AG04450 (cell line): Measurements from ENCODE around the gene STIP1. TPM values are rescaled to one million over a fixed set of nuclear protein-coding genes. Genes with fewer than 3 reads are reported as not detected.

Experiments used
- CTCF ChIA-PET: fragments of 300-600, 350-600 bp; formaldehyde crosslinking; extraction: SDS; loops from one replicate; lab custom pipeline; 2022; ENCODE audit warnings: antibody characterized with exemption, inconsistent platforms; lab: Charles Lee
- POLR2A ChIA-PET: fragments of 350-600 bp; formaldehyde crosslinking; extraction: SDS; loops from one replicate; lab custom pipeline; 2021; ENCODE audit warnings: antibody characterized with exemption, inconsistent platforms; lab: Yijun Ruan, JAX
- DNase-seq: peaks from one replicate; pipeline ENCODE4 v3.0.0-alpha.2; 2011; ENCODE audit warnings: low read depth, low spot score
- H3K27ac ChIP-seq: one replicate; pipeline ENCODE4 v1.5.1; 2012; ENCODE audit warnings: low read depth, low read length, control low read depth
- H3K27me3 ChIP-seq: one replicate; pipeline ENCODE4 v1.6.0; 2012; ENCODE audit warnings: low read length; ENCODE audit not compliant: control insufficient read depth, insufficient read depth
- H3K4me3 ChIP-seq: 2 replicates; pipeline ENCODE4 v1.5.1; 2011; ENCODE audit warnings: mild to moderate bottlenecking, low read depth, low read length, control low read depth
- H3K9me3 ChIP-seq: 2 replicates; pipeline ENCODE4 v1.5.1; 2012; ENCODE audit warnings: low read length; ENCODE audit not compliant: control insufficient read depth, insufficient read depth
- CTCF ChIP-seq: IDR thresholded peaks from 2 replicates; pipeline ENCODE4 v1.5.1; 2011; ENCODE audit warnings: low read depth, low read length, control low read depth, inconsistent platforms
- polyA plus RNA-seq: library from polyadenylated mRNA; depleted of rRNA; stranded (reverse); fragments of >200 nt; gene quantifications from 2 replicates; pipeline ENCODE4 v1.2.3, GENCODE V29; 2011

The STIP1 gene
- polyA plus RNA-seq, 1 experiment = 171 TPM

DNA sequence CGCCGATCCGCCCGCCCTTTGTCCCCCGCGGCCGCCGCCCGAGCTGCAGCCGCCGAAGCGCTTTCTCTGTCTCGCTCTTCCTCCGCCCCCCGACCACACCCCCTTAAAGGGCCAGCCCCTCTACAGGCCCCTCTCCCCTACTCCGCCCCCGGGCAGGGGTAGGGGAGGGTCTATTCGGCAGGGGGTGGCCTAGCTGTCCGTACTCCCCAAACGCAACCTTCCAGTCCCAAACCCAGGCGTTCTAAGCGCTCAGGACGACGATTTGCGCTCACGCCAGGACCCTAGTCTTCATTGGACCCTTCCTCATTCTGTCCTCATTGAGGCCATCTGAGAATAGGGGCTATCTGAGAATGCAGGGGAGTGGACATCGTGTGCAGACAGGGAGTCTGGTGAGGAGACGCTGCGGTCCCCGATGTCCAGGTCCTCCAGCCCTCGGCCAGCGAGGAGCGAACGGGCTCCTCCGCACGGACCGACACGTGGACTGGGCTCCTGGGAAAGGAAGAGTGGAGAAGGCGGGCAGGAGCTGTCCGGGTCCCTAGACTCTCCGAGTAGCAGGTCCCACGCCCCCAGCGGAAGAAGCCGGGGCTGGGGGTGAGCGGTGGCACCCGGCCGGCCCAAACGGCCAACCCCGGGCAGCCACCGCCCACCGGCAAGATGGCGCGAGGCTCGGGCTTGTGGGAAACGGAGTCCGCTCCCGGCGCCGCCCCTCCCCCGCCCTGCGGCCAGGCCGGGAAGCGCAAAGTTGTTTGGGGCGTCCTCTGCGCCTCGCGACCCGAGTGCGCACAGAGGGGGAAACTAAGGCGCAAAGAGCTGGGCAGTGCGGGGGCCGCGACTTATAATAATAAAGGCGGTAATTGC, 61.1 kb downstream of the STIP1 start, which contains the start of gene PPP1R14B:
Gene PPP1R14B (minus strand): TSS at position 73 of the 858 bp plus-strand sequence. CDS start 270 bp downstream, outside the sequence.
- CTCF ChIA-PET = interaction anchor here (0.6 to 1.3 kb wide), 2 partner anchors 38 to 54 kb away, joined by 3 to 8 read pairs; partner anchors contain the start of gene CATSPERZ
- peak within 1 kb of the TSS; percentile 98 for H3K4me3 ChIP-seq
- POLR2A ChIA-PET = interaction anchor here (1.1 to 1.6 kb wide), 3 partner anchors 15 to 24 kb away, joined by 3 to 4 read pairs (median 3); no protein-coding TSS in a partner anchor
- peak; percentile 49 for DNase-seq
- H3K27me3 ChIP-seq = no peaks in the 10 kb centered on the region
- H3K9me3 ChIP-seq = no peaks in the 10 kb centered on the region
- 0 out of 2 replicates have a peak, but pooled peaks have one; percentile 7 for TF ChIP-seq CTCF
- peak within 1 kb of the TSS; percentile 83 for H3K27ac ChIP-seq

DNA sequence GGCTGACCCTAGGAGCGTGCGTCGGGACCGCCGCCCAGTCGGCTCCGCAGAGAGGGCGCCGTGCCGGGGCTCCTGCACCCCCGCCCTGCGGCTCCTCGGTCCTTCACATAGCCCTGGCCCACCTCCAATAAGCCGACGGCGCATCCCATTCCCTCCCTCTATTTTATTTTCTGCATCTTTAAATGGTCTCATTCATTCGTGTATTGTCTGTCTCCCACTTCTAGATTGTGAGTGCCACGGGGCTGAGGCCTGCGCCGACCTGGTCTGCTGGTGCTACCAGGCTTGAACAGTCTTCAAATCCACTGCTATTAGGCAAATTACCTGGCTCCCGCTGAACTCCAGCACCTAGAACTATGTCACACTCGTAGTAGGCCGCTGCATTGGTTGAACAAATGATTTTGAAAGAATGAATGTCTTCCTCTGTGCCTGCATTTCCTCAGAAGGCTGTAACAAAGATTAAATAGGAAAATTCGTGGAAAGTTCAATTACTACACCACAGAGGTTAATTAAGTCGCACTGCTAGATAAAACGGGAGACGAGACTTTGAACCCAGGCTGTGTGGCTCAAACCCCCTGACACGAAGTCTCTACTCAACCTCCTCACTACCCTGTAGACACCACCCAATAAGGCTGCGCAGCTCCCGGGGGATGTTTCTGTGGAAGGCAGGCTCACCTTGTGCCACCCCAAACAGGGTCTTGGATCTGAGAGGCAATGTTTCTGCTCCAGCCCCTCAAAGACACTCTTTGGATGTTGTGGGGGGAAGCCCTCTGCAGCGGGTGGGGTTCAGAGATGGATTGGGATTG, 62.0 kb downstream of the STIP1 start:
- TF ChIP-seq CTCF = no peak
- Histone ChIP-seq H3K27ac (peak overlapping the region; percentile 11), H3K9me3 (no peaks in the 10 kb centered on the region), H3K4me3 (peak overlapping the region; percentile 98), H3K27me3 (no peaks in the 10 kb centered on the region)
- ChIA-PET CTCF (interaction anchor here (0.6 kb wide), 1 partner anchor 37 kb away, joined by 3 read pairs; no protein-coding TSS in a partner anchor), POLR2A (interaction anchor here (1.6 kb wide), 1 partner anchor 20 kb away, joined by 4 read pairs; no protein-coding TSS in a partner anchor)
- DNase-seq = no peak

DNA sequence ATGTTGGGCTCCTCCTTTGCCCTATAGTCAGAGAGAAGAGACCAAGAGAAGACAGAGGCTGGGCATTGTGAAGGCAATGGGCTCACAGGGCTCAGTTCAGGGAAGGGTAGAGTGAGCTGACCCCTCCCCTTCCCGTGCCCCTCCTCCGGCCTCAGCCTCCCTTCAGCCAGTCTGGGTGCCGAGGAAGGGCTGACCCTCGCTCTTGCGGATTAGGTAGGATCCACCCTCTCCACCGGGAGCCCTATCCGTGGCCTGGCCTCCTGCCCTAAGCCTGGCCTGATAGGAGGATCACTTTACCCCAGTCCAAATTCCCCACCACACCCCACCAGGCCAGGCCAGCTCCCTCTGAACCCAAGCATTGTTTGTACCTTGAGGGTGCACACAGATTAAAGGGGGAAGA, 62.6 kb downstream of the STIP1 start:
- TF ChIP-seq CTCF = no peak
- H3K27me3 ChIP-seq = no peaks in the 10 kb centered on the region
- no peak overlapping the region for H3K27ac ChIP-seq
- CTCF ChIA-PET = no interaction called here
- no peak for DNase-seq
- H3K4me3 ChIP-seq = no peak overlapping the region
- POLR2A ChIA-PET = no interaction called here
- no peaks in the 10 kb centered on the region for H3K9me3 ChIP-seq

- TF ChIP-seq CTCF = no peak
- ChIA-PET POLR2A (no interaction called here), CTCF (interaction anchor here (2.2 to 3.9 kb wide), 4 partner anchors 15 to 83 kb away, joined by 7 to 50 read pairs (median 17); partner anchors contain the start of gene CATSPERZ)
- H3K4me3 ChIP-seq = no peak overlapping the region
- no peaks in the 10 kb centered on the region for H3K9me3 ChIP-seq
- DNase-seq = no peak
- H3K27me3 ChIP-seq = no peaks in the 10 kb centered on the region
- no peak overlapping the region for H3K27ac ChIP-seq
Measured at GRCh38 chr11:64249038-64249437, 63.1 kb downstream of the STIP1 start.
